ENCODE results near the gene GASK1B. TPM values are rescaled to one million over a fixed set of nuclear protein-coding genes. Genes with fewer than 3 reads are reported as not detected.

Gene GASK1B
- polyA plus RNA-seq (ENCODE audit: insufficient read length in 12 of 12): 10 to 100 TPM in 11 of 12 donors, not detected in 1; 48.6 to 82.8 (median 62.9) TPM
- long read RNA-seq, donor 1, full-length matches to known transcripts: 2 of 7 reads
- long read RNA-seq, donor 1, partial matches to known transcripts: 5 of 7 reads
- long read RNA-seq, donor 1, other reads (novel, unspliced or antisense): 0 of 7 reads
- long read RNA-seq, donor 2, full-length matches to known transcripts: 3 of 14 reads
- long read RNA-seq, donor 2, partial matches to known transcripts: 11 of 14 reads
- long read RNA-seq, donor 2, other reads (novel, unspliced or antisense): 0 of 14 reads
- long read RNA-seq, donor 3, partial matches to known transcripts: 5 of 5 reads
- long read RNA-seq, donor 3, other reads (novel, unspliced or antisense): 0 of 5 reads
- long read RNA-seq, donor 4: 0 reads
- long read RNA-seq, donor 5, full-length matches to known transcripts: 10 of 18 reads
- long read RNA-seq, donor 5, partial matches to known transcripts: 8 of 18 reads
- long read RNA-seq, donor 5, other reads (novel, unspliced or antisense): 0 of 18 reads
- long read RNA-seq, donor 6: 0 reads
- long read RNA-seq, donor 7, full-length matches to known transcripts: 1 of 1 reads
- long read RNA-seq, donor 7, partial matches to known transcripts: 0 of 1 reads
- long read RNA-seq, donor 7, other reads (novel, unspliced or antisense): 0 of 1 reads
- long read RNA-seq, donor 8, full-length matches to known transcripts: 2 of 8 reads
- long read RNA-seq, donor 8, partial matches to known transcripts: 6 of 8 reads
- long read RNA-seq, donor 8, other reads (novel, unspliced or antisense): 0 of 8 reads
- long read RNA-seq, donor 9, full-length matches to known transcripts: 2 of 13 reads
- long read RNA-seq, donor 9, partial matches to known transcripts: 11 of 13 reads
- long read RNA-seq, donor 9, other reads (novel, unspliced or antisense): 0 of 13 reads
- long read RNA-seq, donor 10, full-length matches to known transcripts: 3 of 12 reads
- long read RNA-seq, donor 10, partial matches to known transcripts: 9 of 12 reads
- long read RNA-seq, donor 10, other reads (novel, unspliced or antisense): 0 of 12 reads
- long read RNA-seq, donor 11, full-length matches to known transcripts: 1 of 13 reads
- long read RNA-seq, donor 11, partial matches to known transcripts: 12 of 13 reads
- long read RNA-seq, donor 11, other reads (novel, unspliced or antisense): 0 of 13 reads

DNA sequence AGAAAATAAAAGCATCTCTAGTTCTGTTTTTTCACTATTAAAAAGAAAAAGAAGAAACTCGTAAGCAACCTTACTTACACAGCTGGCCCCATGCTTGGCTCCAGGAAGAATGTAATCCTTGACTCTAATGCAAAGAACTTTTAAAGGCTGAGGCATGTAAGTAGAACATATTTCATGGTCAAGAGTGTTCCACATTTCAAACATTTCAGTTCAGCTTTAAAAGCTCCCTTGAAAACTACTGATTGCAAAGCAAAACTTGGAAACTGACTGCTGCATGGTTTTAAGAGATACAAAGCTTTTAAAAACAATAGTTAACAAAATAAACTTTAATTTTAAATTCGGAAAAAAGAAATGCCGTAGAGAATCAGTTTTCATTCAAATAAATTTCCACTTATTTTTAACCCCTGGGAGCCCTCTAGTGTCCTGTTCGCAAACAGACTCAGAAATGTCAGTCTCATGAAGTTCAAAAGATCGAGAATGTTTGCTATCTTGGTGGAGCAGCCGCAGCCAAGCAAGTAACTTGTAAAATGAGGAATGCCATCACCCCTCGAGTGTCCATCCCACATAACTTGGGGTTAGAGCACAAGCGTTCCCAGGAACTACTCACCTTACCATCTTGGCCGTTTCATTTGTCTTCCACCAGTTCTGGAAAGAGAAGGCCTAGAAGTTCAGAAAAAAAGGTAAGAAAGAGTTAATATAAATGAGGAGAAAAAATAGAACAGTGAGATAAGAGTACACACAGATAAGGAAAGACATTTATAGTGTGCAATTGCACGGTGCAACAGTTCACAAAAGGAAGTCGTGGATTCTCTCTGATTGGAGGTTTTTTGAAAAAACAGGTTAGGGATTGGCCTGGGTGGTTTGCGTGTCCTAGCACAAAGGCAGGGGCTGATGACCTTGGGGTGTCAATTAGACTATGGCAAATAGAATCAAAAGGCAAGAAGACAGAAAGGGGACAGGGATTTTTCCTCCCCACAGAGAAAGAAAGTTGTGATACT, at the start of gene GASK1B:
TSS of gene GASK1B (minus strand) at position 765 of the 998 bp plus-strand sequence. CDS start 1,650 bp downstream, outside the sequence.
- DNase-seq: peak; percentile 59

DNA sequence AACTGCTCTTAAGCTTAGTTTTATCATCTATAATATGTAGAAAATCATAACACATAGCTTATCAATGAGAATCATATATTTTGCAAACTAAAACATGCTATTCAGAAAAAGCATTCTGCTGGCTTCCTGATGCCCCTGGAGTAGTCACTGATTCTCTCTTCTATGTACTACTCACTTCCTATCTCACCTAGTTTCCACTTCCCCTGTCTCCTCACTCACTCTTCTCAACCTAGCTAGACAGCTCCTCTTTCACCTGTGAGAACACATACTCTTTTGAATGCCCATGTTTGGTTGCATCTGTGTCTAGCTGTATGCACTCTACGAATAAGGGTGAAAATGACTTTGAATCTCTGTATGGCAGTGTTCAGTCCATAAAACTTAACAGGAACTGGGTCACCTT, 46.8 kb upstream of the GASK1B start:
- DNase-seq: no peak

DNA sequence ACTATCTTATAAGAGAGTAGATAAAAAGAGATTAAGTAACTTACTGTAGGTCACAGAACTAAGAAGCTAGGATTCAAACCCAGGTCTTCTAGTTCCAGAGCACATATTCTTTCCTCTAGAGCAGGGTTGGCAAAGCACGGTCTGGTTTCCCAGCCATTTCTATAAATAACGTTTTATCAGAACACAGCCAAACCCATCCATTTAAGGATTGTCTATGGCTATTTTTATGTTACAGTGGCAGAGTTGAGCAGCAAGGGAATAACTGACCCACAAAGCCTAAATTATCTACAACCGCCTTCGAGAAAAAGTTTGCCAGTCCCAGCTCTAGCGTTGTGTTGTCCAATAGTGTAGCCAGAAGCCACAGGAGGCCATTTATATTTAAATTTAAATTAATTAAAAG, 44.9 kb upstream of the GASK1B start:
- DNase-seq: no peak

DNA sequence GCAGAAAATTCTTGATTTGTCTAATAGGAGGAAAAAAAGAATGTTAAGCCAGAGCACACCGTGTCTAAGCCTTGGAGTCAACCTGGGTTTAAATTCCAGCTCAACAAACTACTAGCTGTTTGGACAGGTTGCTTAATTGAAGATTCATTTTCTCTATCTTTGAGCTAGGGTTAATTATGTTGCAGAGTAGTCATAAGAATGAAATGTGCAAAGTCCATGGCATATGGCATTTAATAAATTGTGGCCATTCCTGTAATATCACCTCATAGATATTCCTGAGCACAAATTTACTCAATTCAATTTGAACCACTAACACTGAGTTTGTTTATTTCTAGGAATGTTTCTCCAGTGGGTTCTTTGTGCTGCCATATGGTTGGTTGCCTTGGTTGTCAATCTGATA, 42.0 kb upstream of the GASK1B start:
- no peak for DNase-seq

DNA sequence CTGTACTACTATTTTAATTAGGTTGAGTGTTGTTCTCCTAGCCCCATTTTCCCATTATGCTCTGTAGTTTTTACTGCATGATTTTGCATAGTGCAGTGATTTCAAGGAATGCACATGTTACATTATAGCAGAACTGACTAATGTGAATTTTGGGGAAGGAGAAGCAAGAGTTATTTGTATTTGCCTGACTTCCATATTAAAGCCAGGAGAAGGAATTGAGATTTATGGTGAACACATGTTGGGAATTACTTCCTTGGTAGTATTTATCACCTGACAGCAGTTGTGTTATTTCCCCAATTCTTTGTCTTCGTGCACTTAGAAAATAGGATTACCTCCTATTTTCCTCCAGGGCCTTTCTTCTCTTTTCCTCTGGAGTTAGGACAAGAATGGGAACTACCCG, 40.6 kb upstream of the GASK1B start:
- no peak for DNase-seq

DNA sequence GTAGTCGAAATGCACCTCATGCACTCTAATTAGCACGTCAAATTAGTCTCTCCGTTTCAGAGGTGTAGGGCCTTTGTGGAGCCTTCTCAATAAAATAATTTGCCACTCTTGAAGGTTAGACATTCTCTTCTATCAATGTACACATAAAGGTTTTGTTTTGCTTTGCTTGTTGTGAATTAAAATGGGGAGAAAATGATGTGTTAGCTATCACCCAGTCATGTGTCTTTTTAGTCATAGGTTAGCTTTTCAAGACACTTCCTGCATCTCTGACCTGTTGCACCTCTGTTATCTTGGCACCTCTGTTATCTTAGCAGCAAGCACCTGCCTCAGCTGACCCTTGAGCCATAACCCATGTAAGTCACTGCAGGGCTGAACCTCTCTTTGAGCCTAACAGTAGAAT, 38.4 kb upstream of the GASK1B start:
- no peak for DNase-seq

DNA sequence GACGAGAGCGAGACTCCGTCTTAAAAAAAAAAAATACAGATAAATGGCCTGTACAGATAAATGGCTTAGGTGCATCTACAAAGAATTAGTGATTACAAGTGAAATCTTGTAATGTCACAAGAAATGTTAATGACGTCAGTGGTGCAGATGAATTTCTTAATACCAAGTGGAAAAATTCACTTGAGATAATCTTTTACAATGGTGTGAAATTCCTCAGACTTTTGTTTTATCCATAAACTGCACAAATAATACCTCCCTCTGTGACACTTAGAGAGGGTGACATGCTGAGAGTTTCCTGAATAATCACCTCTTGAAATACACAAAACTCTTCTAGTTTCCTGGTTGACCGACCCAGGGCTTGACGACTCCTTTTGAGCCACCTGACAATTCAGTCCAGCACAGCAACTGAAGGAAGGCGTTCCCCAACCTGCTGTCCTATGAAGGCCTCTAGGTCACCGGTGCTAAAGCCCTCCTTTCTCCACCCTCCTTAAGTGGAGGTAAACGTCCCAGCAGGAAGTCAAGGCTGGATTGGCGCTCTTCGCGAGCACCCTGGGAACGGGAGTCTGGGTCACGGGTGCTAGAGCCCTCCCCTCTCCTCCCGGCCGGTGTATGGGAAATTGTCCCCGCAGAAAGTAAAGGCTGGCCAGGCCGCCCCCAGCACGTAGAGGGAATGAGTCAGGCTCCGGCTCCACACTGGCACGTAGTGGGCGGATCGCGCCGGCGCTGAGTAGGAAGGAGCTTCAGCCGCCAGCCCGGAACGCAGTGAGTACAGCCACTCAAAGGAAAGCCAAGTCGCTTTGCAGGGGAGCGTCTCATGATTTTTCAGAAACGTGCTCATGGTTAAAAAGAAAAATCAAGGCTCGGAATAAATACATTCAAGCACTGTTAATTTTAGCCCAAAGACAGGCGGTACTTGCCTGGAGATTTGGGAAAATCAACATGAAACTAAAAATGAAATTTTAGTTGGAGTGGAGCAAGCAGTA, 37.3 kb upstream of the GASK1B start, which contains the start of gene TMEM144:
TSS of gene TMEM144 (plus strand) at position 662 of the 983 bp plus-strand sequence. CDS start 2,182 bp downstream, outside the sequence.
- peak; percentile 71 for DNase-seq

DNA sequence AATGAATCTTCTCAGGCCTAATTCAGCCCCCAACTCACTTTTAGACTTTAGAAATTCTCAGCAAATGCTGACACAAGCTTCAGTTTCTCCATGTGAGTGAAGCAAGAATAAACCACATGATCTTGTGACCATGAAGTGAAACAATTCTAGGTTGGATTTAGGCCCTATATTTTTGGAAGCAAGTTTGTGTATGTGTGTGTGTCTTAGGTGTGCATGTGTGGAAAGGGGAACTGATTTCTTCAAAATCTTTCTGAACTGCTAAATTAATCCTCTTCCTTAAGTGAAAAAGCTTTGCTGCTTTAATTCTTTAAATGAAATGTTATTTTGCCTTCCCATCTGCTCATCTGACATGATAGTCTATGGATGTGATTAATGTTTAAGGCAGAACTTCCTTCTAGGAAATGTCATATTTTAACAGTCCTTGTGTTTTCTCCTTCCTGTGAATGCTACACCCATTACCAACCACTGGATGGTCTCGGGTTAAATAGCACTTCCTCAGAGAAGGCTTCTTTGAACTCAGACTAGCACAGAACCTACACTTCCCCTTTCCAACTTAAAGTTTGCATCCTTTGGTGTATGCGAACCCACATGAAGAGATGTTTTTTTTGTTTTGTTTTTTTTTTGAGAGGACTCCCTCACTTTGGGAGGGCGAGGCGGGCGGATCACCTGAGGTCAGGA, 36.3 kb upstream of the GASK1B start:
- DNase-seq: peak; percentile 7

DNA sequence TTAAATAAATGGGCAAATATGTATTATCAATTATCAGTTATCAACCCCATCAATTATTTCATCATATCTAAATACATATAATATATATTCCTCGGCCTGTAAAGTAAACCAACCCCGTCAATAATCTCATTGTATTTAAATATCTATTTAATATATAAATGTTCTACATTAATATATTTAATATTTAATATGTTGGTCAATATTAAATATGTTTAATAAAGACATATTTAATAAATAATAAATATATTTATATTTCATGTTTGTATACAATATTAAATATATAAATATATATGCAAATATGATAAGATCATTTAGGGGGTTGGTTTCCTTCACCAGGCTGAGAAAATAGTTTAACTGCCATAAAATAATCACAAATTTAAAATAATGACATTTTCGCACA, 31.1 kb upstream of the GASK1B start:
- DNase-seq: no peak

DNA sequence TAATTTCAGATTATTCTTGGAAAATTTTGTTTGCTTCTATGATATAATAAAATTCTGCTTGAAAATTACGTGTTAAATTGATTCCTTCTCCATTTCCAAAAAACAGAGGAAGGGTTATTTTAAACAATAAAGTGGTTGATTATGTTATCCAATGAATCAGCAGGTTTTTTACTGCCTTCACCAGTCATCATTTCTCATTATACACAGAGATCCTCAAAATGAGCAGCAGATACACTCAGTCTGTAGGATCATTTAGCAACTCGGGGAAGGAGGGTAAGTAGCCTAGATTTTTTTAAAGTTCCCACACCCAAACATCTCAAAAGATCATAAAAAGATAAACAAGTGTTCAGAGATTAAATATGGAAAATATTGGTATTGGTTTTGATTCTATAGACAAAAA, 30.6 kb upstream of the GASK1B start:
- DNase-seq: no peak

DNA sequence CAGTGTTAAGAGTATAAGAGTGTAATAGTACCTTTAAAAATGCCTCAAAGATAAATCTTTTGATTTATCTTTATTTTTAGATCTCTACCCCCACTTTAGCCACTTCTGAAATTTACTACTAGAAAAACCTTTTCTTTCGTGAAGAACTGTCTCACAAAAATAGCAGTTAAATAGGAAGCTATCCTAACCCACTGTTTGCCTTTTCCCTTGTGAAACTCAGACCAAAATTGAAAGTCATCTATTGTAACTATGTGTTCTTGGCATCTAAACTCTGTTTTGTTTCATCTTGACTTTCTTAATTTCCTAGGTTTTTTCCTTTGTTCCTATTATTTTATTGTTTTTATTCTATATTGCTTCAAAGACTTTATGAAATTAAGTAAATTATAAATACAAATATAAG, 29.7 kb upstream of the GASK1B start:
- DNase-seq: no peak

DNA sequence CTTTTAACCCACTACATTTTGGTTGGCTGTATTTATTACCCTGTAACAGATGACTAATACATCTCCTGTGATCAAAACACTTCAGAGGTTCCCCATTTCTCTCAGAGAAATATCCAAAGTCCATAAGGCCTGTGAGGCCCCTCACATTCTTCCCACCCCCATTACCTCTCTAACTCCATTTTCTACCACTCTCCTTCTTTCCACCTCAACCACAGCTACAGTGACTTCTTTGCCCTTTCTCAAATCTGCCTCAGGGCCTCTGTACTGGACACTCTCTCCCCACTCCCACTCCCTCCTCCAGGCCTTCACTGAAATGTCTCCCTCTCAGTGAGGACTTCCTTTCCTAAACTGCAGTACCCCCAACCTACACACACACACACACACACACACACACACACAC, 29.1 kb upstream of the GASK1B start:
- no peak for DNase-seq

DNA sequence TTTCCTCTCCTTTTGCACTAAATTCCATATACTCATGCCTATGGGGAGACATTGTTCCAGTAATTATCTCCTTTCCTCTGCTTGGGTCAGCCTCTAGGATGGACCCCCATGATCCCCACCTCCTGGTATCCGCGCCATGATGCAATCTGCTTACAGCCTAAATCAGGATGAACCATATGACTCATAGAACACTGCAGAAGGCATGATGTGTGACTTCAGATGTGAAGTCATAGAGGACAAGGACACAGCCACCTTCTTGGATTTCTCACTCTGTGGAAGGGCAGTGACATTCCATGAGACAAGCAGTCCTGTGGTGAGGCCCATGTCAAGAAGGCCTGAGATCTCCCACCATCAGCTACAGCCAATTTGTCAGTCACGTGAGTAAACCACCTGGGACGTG, 28.5 kb upstream of the GASK1B start:
- no peak for DNase-seq

DNA sequence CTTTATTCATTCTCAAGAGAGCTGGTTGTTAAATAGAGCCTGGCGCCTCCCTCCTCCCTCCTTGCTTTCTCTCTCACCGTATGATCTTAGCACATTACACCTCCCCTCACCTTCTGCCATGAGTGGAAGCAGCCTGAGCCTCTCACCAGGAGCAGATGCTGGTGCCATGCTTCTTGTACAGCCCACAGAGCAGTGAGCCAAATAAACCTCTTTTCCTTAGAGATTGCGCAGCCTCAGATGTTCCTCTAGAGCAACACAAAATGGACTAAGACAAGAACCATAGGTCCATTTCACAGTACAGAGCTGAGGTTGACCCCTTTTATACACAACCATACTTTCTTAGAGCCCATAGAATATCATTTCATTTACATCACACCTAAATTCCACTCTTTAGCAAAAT, 27.4 kb upstream of the GASK1B start:
- DNase-seq: no peak

DNA sequence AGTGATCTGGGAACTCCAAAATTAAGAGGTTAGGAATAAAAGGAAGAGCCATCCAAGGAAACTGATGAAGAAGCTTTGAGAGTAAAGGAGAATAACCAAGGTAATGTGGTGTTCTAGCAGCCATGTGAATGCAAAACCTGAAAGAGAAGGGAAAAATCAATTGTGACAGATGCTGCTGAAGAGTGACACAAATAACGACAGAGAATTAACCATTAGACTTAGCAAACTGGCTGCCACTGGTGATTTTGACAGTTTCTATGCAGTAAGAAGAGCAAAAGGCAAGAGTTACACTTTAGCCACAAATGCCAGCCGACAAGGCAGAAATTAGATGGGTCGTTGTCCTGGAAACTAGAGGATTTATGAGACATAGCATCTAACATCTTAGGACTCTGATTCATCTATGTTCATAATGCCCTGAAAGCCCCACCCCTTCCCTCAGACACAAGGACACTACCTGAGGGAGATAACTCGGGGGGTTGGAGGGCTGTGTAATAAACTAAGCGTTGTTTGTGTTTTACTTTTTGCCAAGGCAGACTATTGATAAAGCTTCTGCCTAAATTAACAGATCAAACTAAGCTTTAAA, 24.5 kb upstream of the GASK1B start:
- no peak for DNase-seq

DNA sequence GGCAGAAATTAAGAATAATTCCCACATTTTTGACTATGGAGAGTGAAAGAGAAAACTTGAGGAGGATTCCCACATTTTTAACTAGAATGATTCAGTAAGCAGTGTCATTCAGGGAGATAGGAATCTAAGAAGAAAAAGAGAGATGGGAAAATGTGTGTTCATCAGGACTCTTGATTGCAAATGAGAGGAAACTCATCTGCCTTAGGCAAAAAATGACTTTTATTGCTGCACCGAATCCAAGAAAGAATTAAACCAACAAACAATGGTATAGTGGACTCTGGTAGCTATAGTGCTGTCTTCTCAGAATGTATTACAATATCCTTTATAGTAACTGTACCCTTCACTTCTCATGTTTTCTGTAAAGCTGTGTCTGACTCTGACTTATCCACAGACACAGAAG, 22.5 kb upstream of the GASK1B start:
- DNase-seq: no peak

DNA sequence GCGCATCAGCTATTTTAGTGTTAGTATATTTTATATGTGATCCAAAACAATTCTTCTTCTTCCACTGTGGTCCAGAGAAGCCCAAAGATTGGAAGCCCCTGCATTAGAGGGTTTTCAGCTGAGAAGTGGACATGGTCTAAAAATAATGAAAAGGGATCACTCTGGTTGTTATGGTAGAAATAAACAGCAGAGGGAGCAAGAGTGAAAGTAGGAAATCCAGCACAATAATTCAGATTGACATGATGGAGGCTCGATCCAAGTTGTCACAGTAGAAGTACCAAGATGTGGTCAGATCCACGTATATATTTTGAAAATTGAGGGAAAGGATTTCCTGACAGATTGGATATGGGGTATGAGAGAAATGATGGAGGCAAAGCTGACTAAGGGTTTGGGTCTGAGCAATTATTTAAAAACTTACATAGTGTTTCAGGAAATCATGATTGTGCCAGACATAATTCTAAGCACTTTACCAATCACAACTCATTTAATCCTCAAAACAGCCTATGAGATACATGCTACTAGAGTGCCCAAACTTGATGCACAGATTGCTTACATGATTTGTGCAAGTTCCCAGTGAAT, 20.4 kb upstream of the GASK1B start:
- no peak for DNase-seq
